ENCODE data around the gene SPANXB1. TPM values are rescaled to one million over a fixed set of nuclear protein-coding genes. Genes with fewer than 3 reads are reported as not detected.
"Not testable (repeated sequence)": the region's sequence is repeated elsewhere in the genome, so short reads cannot be mapped to it uniquely, and the experiment has no call there.

The SPANXB1 gene
- total RNA-seq, 1 donor, result not detected

- Histone ChIP-seq H3K27me3 (ENCODE audit: insufficient read depth, low read length) (no peaks in the 10 kb centered on the region), H3K27ac (ENCODE audit: low read depth, low read length) (no peak overlapping the region), H3K4me1 (ENCODE audit: insufficient read depth, low read length) (no peaks in the 10 kb centered on the region), H3K36me3 (ENCODE audit: insufficient read depth, low read length) (no peaks in the 10 kb centered on the region), H3K79me2 (ENCODE audit: insufficient read depth, low read length) (no peaks in the 10 kb centered on the region), H3K9me3 (ENCODE audit: low read depth, low read length) (no peaks in the 10 kb centered on the region), H4K20me1 (ENCODE audit: insufficient read depth, low read length) (no peaks in the 10 kb centered on the region), H3K4me3 (ENCODE audit: insufficient read depth, low read length) (no peak overlapping the region), H3K4me2 (ENCODE audit: insufficient read depth, low read length) (no peak overlapping the region), H2AFZ (ENCODE audit: low read length) (no peak overlapping the region)
- DNase-seq (ENCODE audit: insufficient read length, low spot score, missing footprints), result no peak
- no peak for TF ChIP-seq CTCF (IDR thresholded peaks at IDR 0.05; ENCODE audit: extremely low read depth, low read depth, low read length)
These were observed 22.1 kb upstream of the SPANXB1 start for GRCh38 chrX:140980271-140980670.

GRCh38 chrX:140983730-140984129, 18.7 kb upstream of the SPANXB1 start:
- no peaks in the 10 kb centered on the region for H4K20me1 ChIP-seq (ENCODE audit: insufficient read depth, low read length)
- no peak for TF ChIP-seq CTCF (IDR thresholded peaks at IDR 0.05; ENCODE audit: extremely low read depth, low read depth, low read length)
- peak; percentile 21 for DNase-seq (ENCODE audit: insufficient read length, low spot score, missing footprints)
- H3K4me3 ChIP-seq (ENCODE audit: insufficient read depth, low read length), result no peak overlapping the region
- no peaks in the 10 kb centered on the region for H3K79me2 ChIP-seq (ENCODE audit: insufficient read depth, low read length)
- no peak overlapping the region for H3K27ac ChIP-seq (ENCODE audit: low read depth, low read length)
- no peaks in the 10 kb centered on the region for H3K27me3 ChIP-seq (ENCODE audit: insufficient read depth, low read length)
- no peaks in the 10 kb centered on the region for H3K9me3 ChIP-seq (ENCODE audit: low read depth, low read length)
- no peak overlapping the region for H3K4me2 ChIP-seq (ENCODE audit: insufficient read depth, low read length)
- H3K36me3 ChIP-seq (ENCODE audit: insufficient read depth, low read length), result no peaks in the 10 kb centered on the region
- no peaks in the 10 kb centered on the region for H3K4me1 ChIP-seq (ENCODE audit: insufficient read depth, low read length)
- H2AFZ ChIP-seq (ENCODE audit: low read length), result no peak overlapping the region

GRCh38 chrX:141005243-141005642, 2.8 kb downstream of the SPANXB1 start:
- not testable (repeated sequence) for H3K4me3 ChIP-seq (ENCODE audit: insufficient read depth, low read length); H3K4me2 ChIP-seq (ENCODE audit: insufficient read depth, low read length); H3K36me3 ChIP-seq (ENCODE audit: insufficient read depth, low read length); H3K4me1 ChIP-seq (ENCODE audit: insufficient read depth, low read length); H4K20me1 ChIP-seq (ENCODE audit: insufficient read depth, low read length); DNase-seq (ENCODE audit: insufficient read length, low spot score, missing footprints); H3K9me3 ChIP-seq (ENCODE audit: low read depth, low read length); H3K27me3 ChIP-seq (ENCODE audit: insufficient read depth, low read length); H3K27ac ChIP-seq (ENCODE audit: low read depth, low read length); H2AFZ ChIP-seq (ENCODE audit: low read length); H3K79me2 ChIP-seq (ENCODE audit: insufficient read depth, low read length)

- not testable (repeated sequence) for H3K9me3 ChIP-seq (ENCODE audit: low read depth, low read length); H3K4me1 ChIP-seq (ENCODE audit: insufficient read depth, low read length); H3K79me2 ChIP-seq (ENCODE audit: insufficient read depth, low read length); H3K27ac ChIP-seq (ENCODE audit: low read depth, low read length); H3K4me2 ChIP-seq (ENCODE audit: insufficient read depth, low read length); DNase-seq (ENCODE audit: insufficient read length, low spot score, missing footprints); H2AFZ ChIP-seq (ENCODE audit: low read length); H4K20me1 ChIP-seq (ENCODE audit: insufficient read depth, low read length); H3K36me3 ChIP-seq (ENCODE audit: insufficient read depth, low read length); H3K4me3 ChIP-seq (ENCODE audit: insufficient read depth, low read length); H3K27me3 ChIP-seq (ENCODE audit: insufficient read depth, low read length)
These were observed 41.9 kb downstream of the SPANXB1 start for GRCh38 chrX:141044246-141044645.

- not testable (repeated sequence) for H2AFZ ChIP-seq (ENCODE audit: low read length); H3K4me2 ChIP-seq (ENCODE audit: insufficient read depth, low read length); DNase-seq (ENCODE audit: insufficient read length, low spot score, missing footprints); H3K79me2 ChIP-seq (ENCODE audit: insufficient read depth, low read length); H3K4me3 ChIP-seq (ENCODE audit: insufficient read depth, low read length); H3K27ac ChIP-seq (ENCODE audit: low read depth, low read length); H3K9me3 ChIP-seq (ENCODE audit: low read depth, low read length); H3K4me1 ChIP-seq (ENCODE audit: insufficient read depth, low read length); H3K27me3 ChIP-seq (ENCODE audit: insufficient read depth, low read length); H4K20me1 ChIP-seq (ENCODE audit: insufficient read depth, low read length); H3K36me3 ChIP-seq (ENCODE audit: insufficient read depth, low read length)
These were observed 47.5 kb downstream of the SPANXB1 start for GRCh38 chrX:141049878-141050277.

GRCh38 chrX:141052098-141052497, 49.7 kb downstream of the SPANXB1 start:
- not testable (repeated sequence) for H3K4me1 ChIP-seq (ENCODE audit: insufficient read depth, low read length); DNase-seq (ENCODE audit: insufficient read length, low spot score, missing footprints)

More at GRCh38 chrX:141052098-141052497, 49.7 kb downstream of the SPANXB1 start:
- not testable (repeated sequence) for H2AFZ ChIP-seq (ENCODE audit: low read length); H3K36me3 ChIP-seq (ENCODE audit: insufficient read depth, low read length); H3K27me3 ChIP-seq (ENCODE audit: insufficient read depth, low read length); H3K79me2 ChIP-seq (ENCODE audit: insufficient read depth, low read length); H3K4me2 ChIP-seq (ENCODE audit: insufficient read depth, low read length); H3K9me3 ChIP-seq (ENCODE audit: low read depth, low read length); H3K27ac ChIP-seq (ENCODE audit: low read depth, low read length); H4K20me1 ChIP-seq (ENCODE audit: insufficient read depth, low read length); H3K4me3 ChIP-seq (ENCODE audit: insufficient read depth, low read length)

Data from osteoblast (primary cell).